ENCODE measurements around the gene NDUFAF4.
"Not testable (repeated sequence)": the region's sequence is repeated elsewhere in the genome, so short reads cannot be mapped to it uniquely, and the experiment has no call there.

Gene NDUFAF4

DNA sequence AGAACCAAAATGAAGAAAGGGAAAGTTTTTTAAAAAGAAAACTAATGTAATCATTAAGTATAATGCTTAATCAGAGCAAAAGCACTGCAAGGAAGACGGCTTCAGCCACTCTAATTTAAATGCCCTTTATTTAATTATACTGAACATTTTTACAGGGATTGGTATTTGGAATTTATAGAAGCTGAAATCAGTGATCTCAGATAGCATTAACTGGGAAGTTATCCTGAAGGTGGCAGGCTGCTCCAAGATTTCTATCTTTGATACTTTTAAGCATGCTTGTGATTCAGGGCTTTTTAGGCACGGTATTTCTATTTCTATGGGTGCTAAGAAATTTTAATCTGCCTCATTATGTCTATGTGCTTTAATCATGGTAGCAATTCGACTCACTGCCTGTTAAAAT, 1.3 kb upstream of the NDUFAF4 start:
- DNase-seq = peak; percentile 56

DNA sequence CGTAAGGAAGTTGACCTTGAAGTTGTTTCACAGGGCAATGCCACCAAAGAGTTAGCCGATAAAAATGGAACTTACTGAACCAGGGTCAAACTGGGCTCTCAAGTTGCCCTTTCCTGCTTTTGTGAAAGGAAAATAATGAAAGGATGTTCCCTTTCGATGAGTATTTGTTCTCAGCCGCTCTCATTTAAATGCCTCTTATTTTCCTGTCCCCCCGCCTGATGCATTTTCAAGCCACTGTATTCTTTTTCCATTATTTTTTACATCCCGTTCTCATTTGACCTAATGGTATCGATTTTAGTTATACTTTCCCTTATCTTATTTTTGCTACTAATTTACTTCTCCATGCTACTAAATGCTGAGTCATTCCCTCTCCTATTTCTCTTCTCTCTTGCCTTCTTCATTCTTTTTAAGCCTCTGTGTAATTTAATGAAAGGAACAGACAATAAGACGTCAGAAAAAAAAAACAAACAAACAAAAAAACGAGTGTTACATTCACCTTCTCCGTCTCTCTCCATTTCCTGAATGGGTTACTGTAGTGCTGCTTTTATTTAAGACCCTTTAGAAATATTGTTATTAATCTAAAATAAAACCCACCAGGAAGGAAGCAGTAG, 655 bp upstream of the NDUFAF4 start:
- peak; percentile 13 for DNase-seq

DNA sequence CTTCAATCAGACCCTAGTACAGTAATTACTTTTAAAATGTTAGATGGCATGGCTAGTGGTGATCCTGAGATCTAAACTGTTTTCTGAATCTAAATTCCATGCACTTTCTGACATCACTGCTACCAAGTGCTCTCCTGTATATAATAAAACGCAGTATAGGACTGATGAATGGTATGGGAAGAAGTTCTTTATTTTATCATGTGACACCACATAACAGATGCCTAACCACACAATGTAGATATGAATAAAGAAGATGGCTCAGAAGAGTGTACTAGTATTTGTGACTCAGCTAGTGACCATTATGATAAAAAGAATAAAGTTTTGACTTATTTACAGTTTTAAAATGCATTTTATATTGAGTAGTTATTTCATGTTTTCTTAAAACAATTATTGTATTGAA, 8.5 kb downstream of the NDUFAF4 start:
- DNase-seq = no peak

DNA sequence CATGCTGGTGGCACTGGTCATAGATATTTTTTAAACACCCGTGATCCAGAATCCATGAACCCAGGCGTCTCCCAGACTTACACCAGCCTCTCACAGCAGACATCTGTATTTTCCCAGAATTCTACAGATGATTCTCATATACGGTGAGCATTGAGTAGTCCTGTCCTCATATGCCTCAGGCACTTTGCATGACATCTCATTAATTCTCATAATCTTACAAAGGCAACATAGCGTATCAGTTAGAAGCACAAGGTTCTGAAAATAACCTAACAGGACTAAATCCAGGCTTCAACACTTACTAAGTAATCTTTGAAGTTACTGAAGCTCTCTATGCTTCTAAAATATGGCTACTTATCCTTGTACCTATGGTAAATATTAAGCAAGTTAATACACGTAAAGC, 8.9 kb downstream of the NDUFAF4 start:
- no peak for DNase-seq

DNA sequence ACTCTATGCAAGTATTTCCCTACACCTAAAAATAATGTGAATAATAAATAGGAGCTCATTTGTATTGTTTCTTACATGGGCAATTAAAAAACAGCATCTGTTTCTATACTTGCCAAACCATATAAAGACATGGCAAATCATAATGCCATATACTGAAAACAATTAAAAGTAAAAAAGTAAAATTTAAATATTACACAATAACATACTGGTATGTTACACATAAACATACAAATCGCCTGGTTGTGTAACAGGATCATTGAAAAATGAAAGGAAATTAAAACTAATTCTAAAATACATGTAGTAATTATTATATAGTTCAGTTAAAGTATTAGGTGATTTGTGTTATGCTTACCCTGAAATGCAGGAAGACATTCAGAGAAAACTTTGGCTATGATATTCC, 11.2 kb downstream of the NDUFAF4 start:
- no peak for DNase-seq

DNA sequence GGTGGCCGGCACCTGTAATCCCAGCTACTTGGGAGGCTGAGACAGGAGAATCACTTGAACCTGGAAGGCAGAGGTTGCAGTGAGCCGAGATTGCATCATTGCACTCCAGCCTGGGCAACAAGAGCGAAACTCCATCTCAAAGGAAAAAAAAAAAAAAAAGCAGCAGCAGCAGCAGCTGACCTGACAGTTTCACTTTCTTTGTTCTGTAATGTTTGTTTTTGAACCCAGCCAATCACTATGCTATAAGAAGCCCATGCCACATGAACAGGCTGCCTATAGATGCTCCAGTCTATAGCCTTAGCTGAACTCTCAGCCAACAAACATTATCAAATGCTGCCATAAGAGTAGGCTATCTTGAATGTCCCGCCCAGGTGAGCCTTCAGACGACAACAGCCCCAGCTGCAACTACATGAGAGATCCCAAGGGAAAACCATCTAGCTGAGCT, 12.5 kb downstream of the NDUFAF4 start:
- DNase-seq = not testable (repeated sequence)

DNA sequence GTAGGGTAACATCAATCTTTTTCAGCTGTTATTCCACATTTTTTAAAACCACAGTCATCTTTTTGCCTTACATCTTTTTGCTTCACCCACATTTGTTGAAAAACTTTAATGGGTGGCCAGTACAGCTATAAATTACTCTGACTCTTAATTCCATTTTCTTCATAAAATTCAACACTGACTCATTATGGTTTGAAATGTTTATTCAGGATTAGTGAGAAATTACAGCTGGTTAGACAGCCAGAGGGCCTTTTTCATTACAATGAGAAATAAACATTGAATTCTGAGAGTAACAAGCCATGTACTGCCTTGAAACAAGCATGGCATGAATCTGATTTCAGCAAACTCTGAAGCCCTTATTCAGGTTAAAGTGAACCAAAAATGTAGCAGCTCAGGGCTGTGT, 19.5 kb downstream of the NDUFAF4 start:
- peak; percentile 22 for DNase-seq

DNA sequence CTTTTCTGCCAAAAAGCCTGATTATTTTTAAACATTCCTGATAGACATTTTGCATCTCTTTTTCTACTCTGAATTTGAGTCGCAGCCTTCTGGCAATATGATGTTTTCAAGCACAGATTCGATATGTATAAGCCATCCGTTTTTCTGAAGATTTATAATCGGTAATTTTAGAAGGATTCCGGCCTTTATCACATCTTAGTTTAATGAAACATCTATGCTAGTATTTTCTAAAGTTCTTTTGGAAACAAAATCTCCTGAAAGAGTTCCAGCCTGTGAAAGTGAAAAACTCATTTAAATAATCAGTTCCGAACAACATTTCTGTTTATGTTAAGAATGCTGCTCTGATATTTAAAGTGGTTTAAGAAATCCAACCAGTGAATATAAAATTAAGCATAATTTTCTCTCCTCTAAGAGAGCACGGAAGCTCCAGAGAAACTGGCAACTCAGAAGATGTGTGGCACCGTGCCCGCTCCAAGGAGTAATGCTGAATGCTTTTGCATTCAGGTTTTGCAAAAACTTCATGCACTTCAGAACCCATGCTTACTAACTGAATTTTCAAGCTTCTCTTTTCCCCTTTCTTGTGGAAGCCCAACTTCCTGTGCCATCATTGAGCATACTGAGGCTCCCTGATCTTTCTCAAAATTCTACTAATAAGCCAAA, 20.7 kb downstream of the NDUFAF4 start:
- DNase-seq = no peak

DNA sequence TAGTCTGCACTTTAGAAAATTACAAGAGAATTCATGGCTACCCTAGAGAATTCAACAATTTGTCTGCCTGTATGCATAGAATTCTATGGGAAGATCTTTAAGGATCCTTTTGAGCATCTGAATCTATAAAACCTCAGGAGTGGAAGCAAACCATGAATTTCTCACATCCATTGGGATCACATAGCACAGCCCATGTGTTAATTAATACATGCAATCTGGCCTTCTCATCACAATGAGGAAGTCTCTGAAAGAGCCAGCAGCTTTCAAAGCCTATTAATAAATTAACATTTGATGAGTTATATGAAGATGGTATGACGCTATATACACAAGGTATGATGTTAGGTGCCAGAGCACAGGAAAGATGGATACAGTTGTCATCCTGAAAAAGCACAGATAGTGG, 24.7 kb downstream of the NDUFAF4 start:
- DNase-seq = no peak

DNA sequence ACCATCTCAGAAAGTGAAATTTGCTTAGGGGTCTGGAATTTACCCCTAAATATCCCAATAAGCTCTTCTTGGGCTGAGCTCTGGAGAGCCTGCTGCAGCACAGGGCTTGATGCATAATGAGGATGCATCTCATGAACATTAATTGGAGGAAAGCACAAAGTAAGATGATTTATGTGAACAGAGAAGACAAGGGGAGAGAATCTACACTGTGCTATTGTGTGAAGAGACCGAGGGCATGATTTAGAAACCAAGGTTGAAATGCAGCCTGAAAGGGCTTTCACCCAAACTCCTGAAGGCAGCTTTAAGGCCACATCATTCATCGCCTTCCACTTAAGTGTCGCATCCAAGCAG, 32.7 kb downstream of the NDUFAF4 start:
- no peak for DNase-seq

DNA sequence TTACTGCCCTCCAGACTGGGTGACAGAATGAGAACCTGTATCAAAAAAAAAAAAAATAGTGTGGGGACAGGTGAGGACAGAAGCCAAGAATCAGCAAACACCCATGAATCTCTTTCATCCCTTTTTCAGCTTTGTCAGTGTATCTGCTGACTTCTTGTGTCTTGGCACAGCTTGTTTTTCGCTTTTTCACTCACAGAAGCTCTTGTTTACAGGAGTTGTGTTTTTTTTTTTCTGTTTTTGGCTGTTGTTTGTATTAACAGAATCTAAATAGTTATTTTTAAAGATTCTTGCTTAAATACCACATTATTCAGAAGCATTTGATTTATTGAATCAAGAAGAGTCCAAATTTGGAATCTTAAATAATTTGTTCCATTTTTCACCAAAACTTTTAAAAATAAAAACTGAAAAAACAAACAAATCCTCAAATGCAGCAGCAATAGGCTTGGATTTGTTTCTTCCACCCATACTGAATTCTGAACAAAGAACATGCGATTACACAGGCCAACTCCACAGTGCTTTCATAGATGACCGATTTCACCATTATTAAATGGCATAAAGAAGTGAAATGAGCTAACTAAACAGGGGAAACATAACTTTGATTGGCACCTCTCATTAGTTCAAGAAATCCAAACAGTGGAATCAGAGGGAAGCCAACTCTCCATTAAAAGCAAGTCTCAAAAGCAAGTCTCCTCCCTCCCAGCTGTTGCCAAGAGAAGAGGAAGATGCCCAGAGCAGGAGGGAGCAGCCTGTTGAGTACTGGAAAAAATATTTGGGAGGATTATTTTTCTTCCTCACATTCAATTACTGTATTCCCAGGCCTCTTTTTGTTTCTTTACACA, 33.3 kb downstream of the NDUFAF4 start:
- DNase-seq = no peak

DNA sequence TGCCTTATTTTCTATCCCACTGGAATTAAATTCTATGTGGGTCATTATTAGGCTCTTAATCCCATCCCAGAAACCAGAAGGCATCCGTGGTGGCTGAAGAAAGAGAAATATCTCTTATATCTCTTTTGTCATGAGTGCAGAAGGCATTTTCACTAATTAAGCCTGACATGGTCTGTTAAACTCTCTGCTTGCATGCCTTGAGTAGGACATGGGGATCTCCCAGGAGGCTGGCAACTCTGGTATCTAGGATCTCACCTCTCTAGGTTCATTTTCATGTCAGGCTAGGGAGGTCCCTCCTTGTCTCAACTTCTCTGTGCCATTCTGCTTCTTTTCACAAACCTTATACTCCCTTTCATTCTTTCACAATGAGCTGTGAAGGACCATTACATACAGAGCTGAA, 35.1 kb downstream of the NDUFAF4 start:
- DNase-seq = no peak

DNA sequence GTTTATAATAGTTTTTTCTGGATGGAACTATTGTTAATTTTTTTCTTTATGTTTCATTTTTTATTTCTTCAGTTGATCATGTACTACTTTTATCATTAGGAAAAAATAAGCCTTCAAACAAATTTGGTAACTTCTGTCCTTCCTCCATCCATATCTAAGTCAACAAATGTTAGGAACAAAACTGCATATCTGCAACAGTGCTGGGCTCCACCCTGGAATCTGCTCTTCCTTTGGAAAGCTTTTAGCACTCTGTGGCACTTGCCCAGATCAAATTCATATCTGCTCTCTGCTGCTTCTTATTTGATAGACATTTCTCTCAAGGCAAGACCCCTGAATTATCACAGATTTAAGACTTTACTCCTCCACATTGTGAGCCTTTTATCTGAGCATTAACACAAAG, 36.1 kb downstream of the NDUFAF4 start:
- DNase-seq = no peak

DNA sequence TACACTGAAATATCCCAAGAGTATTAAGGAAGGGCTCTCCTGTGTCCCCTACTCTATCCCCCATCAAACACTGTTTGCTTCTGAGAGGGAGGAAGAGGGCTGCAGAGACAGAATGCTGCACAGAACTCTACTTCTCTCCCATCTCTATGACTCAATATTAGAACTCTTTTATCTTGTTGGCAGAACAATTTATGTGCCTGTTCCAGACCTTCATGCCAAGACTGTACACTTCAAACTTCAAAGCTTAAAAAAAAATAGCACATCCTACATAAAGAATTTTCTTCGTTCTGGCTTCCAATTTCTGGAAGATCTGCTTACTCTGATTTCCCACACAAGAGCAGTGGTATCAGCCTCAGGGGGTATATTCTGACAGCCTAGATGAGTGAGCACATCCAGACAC, 40.8 kb downstream of the NDUFAF4 start:
- no peak for DNase-seq

DNA sequence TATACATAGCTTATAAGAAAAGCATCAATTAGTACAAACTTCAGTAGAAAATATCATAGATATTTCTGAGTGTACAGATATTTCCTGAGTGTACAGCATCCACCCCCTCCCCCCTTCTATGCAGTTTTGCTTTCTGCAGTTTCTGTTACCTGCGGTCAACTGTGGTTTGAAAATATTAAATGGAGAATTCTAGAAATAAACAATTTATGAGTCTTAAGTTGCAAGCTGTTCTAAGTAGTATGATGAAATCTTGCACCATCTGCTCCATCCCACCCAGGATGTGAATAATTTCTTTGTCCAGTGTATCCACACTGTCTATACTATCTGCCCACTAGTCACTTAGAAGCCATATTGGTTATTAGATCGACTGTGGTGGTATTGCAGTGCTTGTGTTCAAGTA, 44.6 kb downstream of the NDUFAF4 start:
- peak; percentile 3 for DNase-seq

DNA sequence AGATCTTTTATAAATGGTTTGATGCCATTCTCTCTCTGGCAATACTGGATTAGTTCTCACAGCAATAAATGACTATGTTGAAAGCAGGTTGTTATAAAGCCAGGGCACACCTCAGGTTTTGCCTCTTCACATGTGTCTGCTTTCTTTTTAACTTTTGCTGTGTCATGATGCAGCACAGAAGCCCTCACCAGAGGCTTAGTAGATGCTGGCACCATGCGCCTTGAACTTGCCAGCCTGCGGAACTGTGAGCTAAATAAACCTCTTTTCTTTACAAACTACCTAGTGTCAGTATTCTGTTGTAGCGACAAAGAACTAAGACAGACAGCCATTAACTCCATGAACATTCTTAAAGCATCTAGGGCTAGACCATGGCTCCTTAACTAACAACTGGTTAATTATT, 45.1 kb downstream of the NDUFAF4 start:
- DNase-seq = no peak

DNA sequence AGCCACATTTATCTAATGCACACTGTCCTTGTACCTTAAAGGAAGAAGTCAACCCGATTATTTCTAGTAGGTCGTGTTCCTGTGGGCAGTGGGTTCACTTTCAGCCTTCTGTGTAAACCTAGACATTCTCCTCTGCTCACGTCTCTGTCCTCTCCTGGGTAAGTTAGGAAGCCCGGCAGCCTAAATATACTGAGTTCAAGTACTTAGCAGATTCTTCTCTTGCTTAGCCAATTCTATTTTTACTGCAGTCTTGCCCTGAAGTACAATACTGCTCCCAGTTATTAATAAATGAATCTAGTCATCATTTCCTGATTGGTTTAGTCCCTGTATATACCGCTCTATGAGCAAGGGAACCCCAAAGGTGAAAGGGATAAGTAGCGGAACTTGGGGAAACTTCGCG, 45.8 kb downstream of the NDUFAF4 start:
- no peak for DNase-seq

DNA sequence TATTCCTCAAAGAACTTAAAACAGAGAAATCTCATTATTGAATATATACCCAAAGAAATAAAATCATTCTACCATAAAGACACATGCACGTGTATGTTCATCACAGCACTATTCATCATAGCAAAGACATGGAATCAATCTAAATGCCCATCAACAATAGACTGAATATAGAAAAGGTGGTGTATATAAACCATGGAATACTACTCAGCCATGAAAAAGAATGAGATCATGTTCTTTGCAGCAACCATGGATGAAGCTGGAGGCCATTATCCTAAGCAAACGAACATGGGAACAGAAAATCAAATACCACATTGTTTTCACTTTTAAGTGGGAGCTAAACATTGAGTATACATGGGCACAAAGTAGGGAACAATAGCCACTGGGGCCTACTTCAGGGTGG, 48.1 kb downstream of the NDUFAF4 start:
- no peak for DNase-seq

DNA sequence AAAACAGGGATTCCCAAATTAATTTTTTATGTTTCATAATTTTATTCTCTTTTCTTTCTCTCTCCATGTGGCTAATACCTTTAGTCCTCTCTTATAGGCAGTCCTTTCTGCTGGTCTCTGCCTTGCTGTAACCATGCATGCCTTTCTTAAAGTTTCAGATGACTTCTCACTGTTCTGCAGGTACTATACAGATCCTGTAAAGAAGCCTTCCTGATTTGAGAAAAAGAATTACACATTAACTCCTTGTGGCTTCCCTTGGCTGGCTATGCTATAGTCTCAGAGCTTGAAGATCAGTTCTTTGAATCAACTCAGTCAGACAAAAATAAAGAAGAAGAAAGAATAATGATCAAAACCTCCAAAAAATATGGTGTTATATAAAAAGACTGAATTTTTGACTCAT, 53.2 kb downstream of the NDUFAF4 start:
- no peak for DNase-seq

DNA sequence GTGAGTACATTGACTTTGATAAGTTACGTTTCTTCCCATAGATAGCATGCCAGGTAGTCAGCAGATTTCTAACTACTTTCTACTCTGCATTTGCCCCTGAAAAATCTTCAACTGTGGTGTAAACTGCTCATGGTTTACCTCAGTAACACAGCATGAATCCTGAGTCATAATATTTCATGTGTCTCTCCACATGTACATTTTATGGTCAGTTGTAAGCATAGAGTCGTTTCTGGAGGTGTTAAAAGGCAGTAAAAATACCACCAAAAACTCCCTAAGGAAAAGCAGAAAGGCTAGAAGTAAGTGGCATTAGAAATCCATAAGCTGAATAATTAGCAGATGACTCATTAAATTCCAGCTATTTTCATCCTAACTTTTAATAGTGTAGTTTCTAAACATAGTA, 56.3 kb downstream of the NDUFAF4 start:
- peak; percentile 48 for DNase-seq

Data from fibroblast of skin of scalp (primary cell).